HUES64 (cell line): ENCODE measurements around the gene HLA-DMB.
A peak's percentile ranks its signal among the peaks of the same experiment; 100 is the strongest.

Experiments
- H3K27ac ChIP-seq: 2 replicates; pipeline ENCODE4 v1.7.0; 2013; ENCODE audit warnings: low read depth, low read length, inconsistent platforms
- H3K27me3 ChIP-seq: 2 replicates; pipeline ENCODE4 v1.6.1; 2013; ENCODE audit warnings: mild to moderate bottlenecking, low read length; ENCODE audit not compliant: insufficient read depth
- H3K36me3 ChIP-seq: 2 replicates; pipeline ENCODE4 v1.6.1; 2013; ENCODE audit warnings: mild to moderate bottlenecking, low read length; ENCODE audit not compliant: insufficient read depth
- H3K4me1 ChIP-seq: 2 replicates; pipeline ENCODE4 v1.6.1; 2013; ENCODE audit warnings: mild to moderate bottlenecking, low read length, moderate library complexity; ENCODE audit not compliant: insufficient read depth
- H3K4me3 ChIP-seq: 2 replicates; pipeline ENCODE4 v1.5.1; 2013; ENCODE audit warnings: mild to moderate bottlenecking, low read length, moderate library complexity
- H3K9ac ChIP-seq: 2 replicates; pipeline ENCODE4 v1.6.1; 2013; ENCODE audit warnings: mild to moderate bottlenecking, low read depth, low read length
- H3K9me3 ChIP-seq: 2 replicates; pipeline ENCODE4 v1.6.1; 2013; ENCODE audit warnings: low read depth, low read length; ENCODE audit not compliant: insufficient read depth
- WGBS: fragments of 150-250, 120-280 bp; methylation state at CpG from one replicate; pipeline ENCODE4 v1.1.7; 2013; ENCODE audit warnings: missing lambda C conversion rate; 5-methylcytosine and 5-hydroxymethylcytosine counted together

Gene HLA-DMB

DNA sequence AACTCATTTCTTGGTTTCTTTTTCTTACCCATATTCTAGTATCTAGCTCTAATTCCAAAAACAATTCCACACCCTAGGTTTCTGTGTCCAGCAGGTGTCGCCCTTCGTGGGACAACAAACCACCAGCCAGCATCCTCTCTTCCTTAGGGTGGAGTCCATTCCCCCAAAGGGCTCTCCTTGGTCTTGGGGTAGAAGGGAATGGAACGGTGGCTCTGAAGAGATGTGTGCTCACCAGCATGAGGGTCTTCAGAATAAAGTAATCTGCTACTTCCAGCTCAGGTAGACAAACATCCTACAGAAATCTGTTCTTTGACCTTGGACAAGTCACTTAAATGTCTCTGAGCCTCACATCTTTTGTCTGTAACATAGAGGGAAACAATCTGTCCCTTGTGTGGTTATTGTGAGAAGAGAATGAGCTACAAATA lies 7.2 kb downstream of the HLA-DMB start:
- H3K9ac ChIP-seq, result no peak overlapping the region

DNA sequence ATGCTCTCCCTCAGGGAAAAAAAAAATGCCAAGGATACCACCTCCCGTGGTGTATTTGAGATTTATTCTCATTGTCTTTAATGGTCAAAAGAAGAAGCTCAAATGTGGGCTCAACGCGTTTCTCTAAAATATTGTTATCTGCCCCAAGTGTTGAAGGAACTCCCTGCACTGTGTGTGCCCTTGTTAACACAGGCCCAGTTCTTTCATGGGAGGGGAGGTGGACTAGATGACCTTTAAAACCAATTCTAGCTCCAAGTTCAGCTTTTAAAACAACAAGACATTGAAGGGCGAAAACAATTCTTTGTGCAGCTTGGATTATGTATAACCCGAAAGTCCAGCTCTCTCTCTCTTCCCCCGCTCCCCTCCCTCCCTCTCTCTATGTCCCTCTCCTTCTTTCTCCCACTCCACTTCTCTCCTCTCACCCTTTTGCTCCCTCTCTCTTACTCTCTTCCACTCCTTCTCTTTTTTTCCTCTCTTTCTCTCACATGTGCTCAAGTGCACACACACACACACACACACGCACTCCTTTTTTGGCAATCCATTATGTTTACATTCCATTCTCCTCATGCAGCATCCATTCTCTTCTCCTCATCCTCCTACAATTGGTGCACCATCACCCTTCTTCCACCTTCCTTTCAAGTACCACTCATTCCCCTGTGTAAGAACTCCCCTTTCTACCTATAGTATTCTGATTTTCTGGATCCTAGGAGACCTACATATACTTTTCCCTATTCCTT lies 8.5 kb downstream of the HLA-DMB start:
- 76% methylated on average over 7 of the region's 7 CpGs for WGBS
- Histone ChIP-seq H3K27ac (no peak overlapping the region), H3K9ac (no peak overlapping the region), H3K4me3 (no peak overlapping the region), H3K4me1 (no peaks in the 10 kb centered on the region), H3K27me3 (peaks cover 13% of the 10 kb centered on the region; the same call in 1 of the 2 replicates), H3K36me3 (no peaks in the 10 kb centered on the region), H3K9me3 (no peaks in the 10 kb centered on the region)

More for the DNA sequence above, 7.2 kb downstream of the HLA-DMB start:
- no peak overlapping the region for H3K4me3 ChIP-seq
- peaks cover 13% of the 10 kb centered on the region; the same call in 1 of the 2 replicates for H3K27me3 ChIP-seq
- no peaks in the 10 kb centered on the region for H3K4me1 ChIP-seq
- no peaks in the 10 kb centered on the region for H3K9me3 ChIP-seq
- WGBS, result 0% methylated on average over 2 of the region's 3 CpGs
- no peak overlapping the region for H3K27ac ChIP-seq
- no peaks in the 10 kb centered on the region for H3K36me3 ChIP-seq

DNA sequence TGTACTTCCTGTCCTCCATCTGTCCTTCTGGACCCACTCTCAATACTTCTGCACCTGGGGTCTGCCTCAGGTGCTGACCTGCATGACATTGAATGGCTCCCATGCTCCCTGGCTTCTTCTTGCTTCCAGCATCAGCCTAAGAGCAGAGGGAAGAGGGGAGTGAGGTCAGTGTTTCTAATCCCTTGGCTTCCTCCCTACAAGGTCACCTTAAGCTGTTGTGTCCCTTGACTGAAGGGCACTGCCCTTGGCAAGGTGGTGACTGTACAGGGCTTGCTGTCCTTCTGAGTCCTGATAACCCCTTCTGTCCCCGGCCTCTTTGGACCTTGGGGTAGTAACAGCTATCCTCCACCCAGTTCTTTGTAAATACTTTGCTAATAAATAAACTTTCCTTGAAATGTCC lies 9.6 kb downstream of the HLA-DMB start:
- no peaks in the 10 kb centered on the region for H3K36me3 ChIP-seq
- H3K4me1 ChIP-seq, result no peaks in the 10 kb centered on the region
- no peaks in the 10 kb centered on the region for H3K9me3 ChIP-seq
- 100% methylated on average over 1 of the region's 1 CpG for WGBS
- no peak overlapping the region for H3K9ac ChIP-seq
- no peak overlapping the region for H3K27ac ChIP-seq
- H3K4me3 ChIP-seq, result no peak overlapping the region
- H3K27me3 ChIP-seq, result peaks cover 13% of the 10 kb centered on the region; the same call in 1 of the 2 replicates

DNA sequence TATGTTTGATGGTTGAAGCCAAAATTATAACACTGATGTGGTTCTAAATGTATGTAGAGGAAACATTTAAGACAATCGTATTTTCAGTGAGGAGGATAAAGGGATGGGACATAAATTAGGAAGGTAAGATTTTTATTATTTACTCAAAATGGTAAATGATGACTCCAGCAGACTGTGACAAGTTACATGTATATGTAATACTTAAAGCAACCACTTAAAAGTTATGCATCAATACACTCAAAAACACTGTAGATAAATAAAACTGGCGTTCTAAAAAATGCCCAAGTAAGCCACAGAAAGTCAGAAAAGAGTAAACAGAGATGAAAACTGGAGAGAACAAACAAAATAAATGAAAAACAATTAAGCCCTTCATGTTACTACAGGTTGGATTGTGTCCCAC lies 18.7 kb downstream of the HLA-DMB start:
- H3K4me3 ChIP-seq, result no peak overlapping the region
- no peak overlapping the region for H3K27ac ChIP-seq
- no peaks in the 10 kb centered on the region for H3K9me3 ChIP-seq
- H3K9ac ChIP-seq, result no peak overlapping the region
- no peaks in the 10 kb centered on the region for H3K36me3 ChIP-seq
- H3K4me1 ChIP-seq, result no peaks in the 10 kb centered on the region
- peaks cover 4% of the 10 kb centered on the region; the same call in 1 of the 2 replicates for H3K27me3 ChIP-seq
- 92% methylated on average over 2 of the region's 2 CpGs for WGBS

DNA sequence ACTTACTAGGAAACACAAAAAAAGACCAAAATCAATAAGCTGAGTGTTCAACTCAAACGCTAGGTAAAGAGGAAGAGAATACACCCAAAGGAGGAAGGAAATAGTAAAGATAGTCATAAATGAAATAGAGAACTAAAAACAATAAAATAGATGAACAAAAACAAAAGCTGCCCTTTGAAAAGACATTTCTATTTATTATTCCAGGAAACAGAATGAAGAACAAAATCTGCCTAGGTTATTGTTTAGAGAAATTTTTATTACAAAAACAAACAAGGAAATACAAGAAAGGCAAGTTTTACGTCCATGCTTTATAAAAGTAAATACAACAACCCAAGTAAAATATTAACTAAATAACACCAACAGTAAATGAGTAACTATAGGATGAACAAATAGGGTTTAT lies 20.1 kb downstream of the HLA-DMB start:
- Histone ChIP-seq H3K9me3 (no peaks in the 10 kb centered on the region), H3K4me1 (no peaks in the 10 kb centered on the region), H3K27ac (no peak overlapping the region), H3K4me3 (no peak overlapping the region), H3K27me3 (peaks cover 10% of the 10 kb centered on the region; the same call in 1 of the 2 replicates), H3K9ac (no peak overlapping the region), H3K36me3 (no peaks in the 10 kb centered on the region)
- WGBS, result no CpG with 5 or more reads among the region's 2 CpGs

DNA sequence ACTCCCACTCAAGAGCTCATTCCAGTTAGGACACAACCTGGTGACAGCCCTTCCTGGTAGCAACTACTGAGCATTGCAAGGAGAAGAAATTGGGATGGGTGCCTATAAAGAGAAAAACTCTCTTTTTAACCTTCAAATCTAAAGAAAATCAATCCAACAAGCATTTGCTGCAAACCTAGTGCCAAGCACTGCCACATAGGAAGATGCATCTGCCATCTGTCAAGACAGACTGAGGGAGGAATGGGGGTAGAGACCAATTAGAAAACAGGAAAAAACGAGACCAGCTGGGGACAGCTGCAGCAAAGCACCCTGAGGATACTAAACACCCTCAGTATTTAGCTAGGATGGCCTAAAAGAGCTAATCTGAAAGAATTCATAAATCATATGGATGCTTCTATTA lies 27.9 kb downstream of the HLA-DMB start:
- Histone ChIP-seq H3K9me3 (no peaks in the 10 kb centered on the region), H3K27ac (no peak overlapping the region), H3K27me3 (peaks cover 37% of the 10 kb centered on the region; the same call in 1 of the 2 replicates), H3K36me3 (no peaks in the 10 kb centered on the region), H3K9ac (no peak overlapping the region), H3K4me1 (no peaks in the 10 kb centered on the region), H3K4me3 (no peak overlapping the region)
- WGBS, result 67% methylated on average over 1 of the region's 1 CpG

DNA sequence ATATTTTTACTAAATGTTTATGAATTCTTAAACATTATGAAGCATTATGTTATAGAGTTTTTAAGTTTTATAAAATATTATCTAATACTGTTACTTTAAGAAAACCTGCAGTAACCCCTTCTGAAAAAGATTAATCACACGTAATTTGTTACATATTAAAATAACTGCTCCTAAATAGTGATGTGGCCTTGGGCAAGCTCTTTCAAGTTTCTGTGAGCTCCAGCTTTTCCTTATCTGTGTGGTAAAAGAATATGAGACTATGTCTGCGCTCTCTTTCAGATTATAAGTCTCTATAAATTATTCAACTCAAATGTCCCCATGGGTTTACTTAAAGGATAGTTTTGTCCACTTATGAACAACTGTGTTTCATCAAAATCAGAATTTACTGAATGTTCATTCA lies 31.9 kb downstream of the HLA-DMB start:
- Histone ChIP-seq H3K27me3 (peaks cover 38% of the 10 kb centered on the region; the same call in 1 of the 2 replicates), H3K4me3 (no peak overlapping the region), H3K36me3 (no peaks in the 10 kb centered on the region), H3K27ac (no peak overlapping the region), H3K9ac (no peak overlapping the region), H3K4me1 (no peaks in the 10 kb centered on the region), H3K9me3 (no peaks in the 10 kb centered on the region)
- WGBS, result no CpG with 5 or more reads among the region's 2 CpGs

DNA sequence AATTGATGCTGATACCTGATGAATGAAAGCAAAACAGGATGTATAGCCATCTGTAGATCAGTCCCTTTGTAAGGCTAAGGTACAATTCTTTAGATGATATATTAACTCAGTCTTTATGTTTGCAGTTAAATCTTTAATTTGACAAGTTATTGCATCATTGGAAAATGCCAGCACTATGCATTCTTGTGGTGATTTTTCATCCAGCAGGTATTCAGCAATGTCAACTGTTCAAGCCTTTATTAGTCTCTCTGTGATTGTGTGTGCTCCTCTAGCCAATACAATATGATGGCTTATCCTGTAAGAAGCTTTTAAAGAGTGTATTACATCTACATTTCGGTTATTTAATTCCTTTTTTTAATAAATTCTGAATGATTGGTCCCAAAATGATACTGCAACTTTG lies 34.3 kb downstream of the HLA-DMB start:
- Histone ChIP-seq H3K4me3 (no peak overlapping the region), H3K27ac (no peak overlapping the region), H3K9ac (no peak overlapping the region), H3K36me3 (no peaks in the 10 kb centered on the region), H3K27me3 (peaks cover 34% of the 10 kb centered on the region; the same call in 1 of the 2 replicates), H3K4me1 (no peaks in the 10 kb centered on the region), H3K9me3 (no peaks in the 10 kb centered on the region)
- WGBS, result no CpG with 5 or more reads among the region's 1 CpG

DNA sequence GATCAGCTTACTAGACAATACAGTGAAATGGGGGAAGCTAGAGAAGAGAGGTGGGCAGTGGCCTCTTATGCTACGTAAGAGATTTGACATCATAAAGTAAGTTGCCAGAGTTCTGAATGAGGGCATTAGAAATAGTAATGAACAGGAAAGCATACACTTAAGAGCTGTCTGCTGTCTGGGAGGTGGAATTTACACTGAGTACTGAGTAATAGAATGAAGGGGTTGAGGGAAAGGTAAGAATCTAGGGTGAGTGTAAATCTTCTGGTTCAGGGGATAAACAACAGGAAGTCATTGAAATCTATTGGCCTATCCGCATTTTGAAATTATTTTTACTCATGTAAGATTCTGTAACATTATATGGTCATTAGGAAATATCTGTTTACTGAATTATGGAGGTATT lies 35.8 kb downstream of the HLA-DMB start:
- H3K36me3 ChIP-seq, result no peaks in the 10 kb centered on the region; the same call in 1 of the 2 replicates
- WGBS, result 88% methylated on average over 1 of the region's 2 CpGs

DNA sequence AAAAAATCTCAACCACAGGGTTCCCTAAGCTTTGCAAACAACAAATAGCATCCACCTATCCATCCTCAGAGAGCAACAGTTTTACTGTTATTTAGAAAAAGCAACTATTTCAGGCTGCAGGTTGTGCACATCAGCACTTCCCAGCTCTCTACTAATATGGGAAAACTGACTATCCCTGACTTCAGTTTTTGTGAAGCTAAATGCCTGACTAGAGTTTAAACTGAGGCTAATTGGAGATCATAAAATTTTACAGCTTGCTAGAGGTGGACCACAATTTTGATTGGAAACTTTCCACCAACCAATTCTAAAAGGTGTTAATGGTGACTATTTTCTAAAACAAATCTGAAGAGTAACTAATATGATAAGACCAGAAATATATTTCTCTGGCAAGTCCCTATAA lies 36.9 kb downstream of the HLA-DMB start:
- peaks cover 14% of the 10 kb centered on the region; the same call in 1 of the 2 replicates for H3K27me3 ChIP-seq
- no peak overlapping the region for H3K27ac ChIP-seq
- H3K36me3 ChIP-seq, result no peaks in the 10 kb centered on the region; the same call in 1 of the 2 replicates
- H3K4me3 ChIP-seq, result no peak overlapping the region
- H3K4me1 ChIP-seq, result no peaks in the 10 kb centered on the region
- no peaks in the 10 kb centered on the region for H3K9me3 ChIP-seq
- no peak overlapping the region for H3K9ac ChIP-seq

More for the DNA sequence above, 35.8 kb downstream of the HLA-DMB start:
- Histone ChIP-seq H3K4me1 (no peaks in the 10 kb centered on the region), H3K9me3 (no peaks in the 10 kb centered on the region), H3K9ac (no peak overlapping the region), H3K4me3 (no peak overlapping the region), H3K27me3 (peaks cover 25% of the 10 kb centered on the region; the same call in 1 of the 2 replicates), H3K27ac (no peak overlapping the region)

DNA sequence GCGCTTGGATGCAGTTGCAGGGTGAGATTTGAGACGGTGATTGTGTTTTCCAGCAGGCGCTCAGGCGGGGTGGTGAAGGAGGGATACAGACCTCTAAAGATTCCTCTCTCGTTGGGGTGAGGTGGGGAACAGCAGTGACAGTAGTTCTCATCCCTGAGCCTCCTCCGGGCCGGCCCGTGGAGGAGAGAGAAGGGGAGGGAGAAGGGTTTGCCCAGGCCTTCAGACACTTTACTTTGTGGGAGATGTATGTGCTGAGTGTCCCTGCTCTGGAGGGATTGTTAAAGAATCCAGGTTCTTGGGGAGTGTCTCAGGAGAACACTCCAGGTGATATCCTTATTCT lies 45.9 kb downstream of the HLA-DMB start:
- peaks cover 8% of the 10 kb centered on the region; the same call in 1 of the 2 replicates for H3K4me1 ChIP-seq
- H3K36me3 ChIP-seq, result no peaks in the 10 kb centered on the region
- H3K4me3 ChIP-seq, result peak overlapping the region; percentile 93
- no peaks in the 10 kb centered on the region for H3K9me3 ChIP-seq
- H3K9ac ChIP-seq, result peak overlapping the region; percentile 74
- 1% methylated on average over 8 of the region's 8 CpGs for WGBS
- H3K27me3 ChIP-seq, result no peaks in the 10 kb centered on the region
- H3K27ac ChIP-seq, result no peak overlapping the region
